HepG2 (cell line): ENCODE results near the gene DUS1L. TPM values are rescaled to one million over a fixed set of nuclear protein-coding genes. Genes with fewer than 3 reads are reported as not detected.
A peak's percentile ranks its signal among the peaks of the same experiment; 100 is the strongest.

Source experiments
- E2F5 ChIP-seq: sonication (generic); formaldehyde crosslinking; conservative IDR thresholded peaks from 2 replicates; pipeline ENCODE4 v1.4.0; 2020; ENCODE audit warnings: missing genetic modification reagents
- FOXA1 ChIP-seq, 2 experiments: fragments of 450-650 bp in 1 of 2; sonication (generic) in 1 of 2; formaldehyde crosslinking in 1 of 2; IDR thresholded peaks; 2 replicates each; pipeline versions ENCODE4 v1.4.0 to v1.6.1; 2016 to 2020; ENCODE audit warnings: missing genetic modification reagents in 1 of 2
- ISL2 ChIP-seq: sonication (generic); formaldehyde crosslinking; IDR thresholded peaks from 2 replicates; pipeline ENCODE4 v1.5.0; 2020; ENCODE audit warnings: missing genetic modification reagents
- KAT2B ChIP-seq: fragments of 150-350 bp; IDR thresholded peaks from 2 replicates; pipeline ENCODE4 v1.6.1; 2014; ENCODE audit warnings: low read depth, low read length, borderline replicate concordance
- KDM5A ChIP-seq: fragments of 200-600 bp; sonication (generic); IDR thresholded peaks from 2 replicates; pipeline ENCODE4 v1.7.0; 2018; ENCODE audit warnings: antibody characterized with exemption, mild to moderate bottlenecking, low read length, borderline replicate concordance
- PRDM10 ChIP-seq: sonication (generic); formaldehyde crosslinking; IDR thresholded peaks from 2 replicates; pipeline ENCODE4 v1.4.0; 2020; ENCODE audit warnings: low read depth, missing genetic modification reagents
- SOX5 ChIP-seq: IDR thresholded peaks from 2 replicates; pipeline ENCODE4 v1.6.1; 2016; ENCODE audit warnings: borderline replicate concordance
- ZBTB49 ChIP-seq: sonication (generic); formaldehyde crosslinking; IDR thresholded peaks from 2 replicates; pipeline ENCODE4 v1.4.0; 2020; ENCODE audit warnings: missing genetic modification reagents, borderline replicate concordance
- ZFP62 ChIP-seq: sonication (generic); formaldehyde crosslinking; IDR thresholded peaks from 2 replicates; pipeline ENCODE4 v1.4.0; 2020; ENCODE audit warnings: missing genetic modification reagents
- ZHX1 ChIP-seq: sonication (generic); formaldehyde crosslinking; IDR thresholded peaks from 2 replicates; pipeline ENCODE4 v1.8.1; 2022; ENCODE audit warnings: low read depth, mild to moderate bottlenecking, missing genetic modification reagents
- ZNF280B ChIP-seq: sonication (generic); formaldehyde crosslinking; IDR thresholded peaks from 2 replicates; pipeline ENCODE4 v1.5.0; 2020; ENCODE audit warnings: missing genetic modification reagents, mild to moderate bottlenecking, borderline replicate concordance
- ZNF33A ChIP-seq: sonication (generic); formaldehyde crosslinking; IDR thresholded peaks from 2 replicates; pipeline ENCODE4 v1.5.1; 2020; ENCODE audit warnings: missing genetic modification reagents, mild to moderate bottlenecking, moderate library complexity, borderline replicate concordance
- ZNF501 ChIP-seq: sonication (generic); formaldehyde crosslinking; IDR thresholded peaks from 2 replicates; pipeline ENCODE4 v1.5.1; 2020; ENCODE audit warnings: mild to moderate bottlenecking, moderate library complexity, missing genetic modification reagents
- ZNF580 ChIP-seq: IDR thresholded peaks from 2 replicates; pipeline ENCODE4 v1.6.1; 2016; ENCODE audit warnings: low read depth, borderline replicate concordance
- ZNF672 ChIP-seq: sonication (generic); formaldehyde crosslinking; IDR thresholded peaks from 2 replicates; pipeline ENCODE4 v1.8.1; 2022; ENCODE audit warnings: missing genetic modification reagents
- ZNF841 ChIP-seq: sonication (generic); formaldehyde crosslinking; IDR thresholded peaks from 2 replicates; pipeline ENCODE4 v1.8.1; 2023; ENCODE audit warnings: missing genetic modification reagents, borderline replicate concordance
- polyA plus RNA-seq, 8 experiments: library from polyadenylated mRNA; depleted of rRNA in 3 of 8; stranded (reverse) in 7 of 8; unstranded in 1 of 8; fragments of >200 nt; fragmentation: Illumina TruSeq in 4 of 8; extraction: Trizol in 4 of 8; gene quantifications; 2 replicates each; pipeline versions ENCODE4 v1.2.1 to v1.2.3, GENCODE V29; 2011 to 2016; ENCODE audit warnings: low read depth in 4 of 8, missing spikeins in 1 of 8, mixed read lengths in 1 of 8; ENCODE audit not compliant: insufficient read depth in 1 of 8
- total RNA-seq, 5 experiments: library from RNA; depleted of rRNA; stranded (reverse); fragments of >200 nt; fragmentation: Illumina TruSeq; extraction: Trizol; gene quantifications; 2 replicates each; pipeline ENCODE4 v1.2.3, GENCODE V29; 2016; ENCODE audit warnings: low read depth in 1 of 5

DUS1L gene
- total and polyA plus RNA-seq, 2 of the 13 experiments (the other 11 are each of a cell fraction or from before 2014, with no cell fraction given) = 81.0 to 109 TPM

GRCh38 chr17:82065638-82066303, at the start of gene DUS1L (continued):
- TF ChIP-seq FOXA1 (IDR thresholded peaks at IDR 0.05) (no peak), FOXA1 (CRISPR knock-in tag; IDR thresholded peaks at IDR 0.05) (peak; percentile 71), ZFP62 (CRISPR knock-in tag) (peak; percentile 69; the same call in 1 of the 2 replicates), ZNF672 (no peak; the same call in 1 of the 2 replicates), ZNF501 (CRISPR knock-in tag) (peak; percentile 50; the same call in 1 of the 2 replicates), ZNF280B (CRISPR knock-in tag) (peak; percentile 73; the same call in 1 of the 2 replicates), E2F5 (CRISPR knock-in tag) (peak; percentile 86), ZNF841 (CRISPR knock-in tag) (no peak), ZBTB49 (CRISPR knock-in tag) (peak; percentile 96; the same call in 1 of the 2 replicates), KAT2B (no peak), KDM5A (peak; percentile 88), PRDM10 (CRISPR knock-in tag) (0 out of 2 replicates have a peak, but pooled peaks have one; percentile 44), ISL2 (peak; percentile 70), SOX5 (CRISPR knock-in tag) (peak; percentile 60), ZNF580 (CRISPR knock-in tag) (peak; percentile 81; the same call in 1 of the 2 replicates), ZHX1 (peak; percentile 97), ZNF33A (CRISPR knock-in tag) (no peak; the same call in 1 of the 2 replicates)
